ENCODE measurements around the gene SCAMP2. TPM values are rescaled to one million over a fixed set of nuclear protein-coding genes. Genes with fewer than 3 reads are reported as not detected.

Gene SCAMP2
- total RNA-seq, 1 donor from 2014 or later, result 32.5 TPM

DNA sequence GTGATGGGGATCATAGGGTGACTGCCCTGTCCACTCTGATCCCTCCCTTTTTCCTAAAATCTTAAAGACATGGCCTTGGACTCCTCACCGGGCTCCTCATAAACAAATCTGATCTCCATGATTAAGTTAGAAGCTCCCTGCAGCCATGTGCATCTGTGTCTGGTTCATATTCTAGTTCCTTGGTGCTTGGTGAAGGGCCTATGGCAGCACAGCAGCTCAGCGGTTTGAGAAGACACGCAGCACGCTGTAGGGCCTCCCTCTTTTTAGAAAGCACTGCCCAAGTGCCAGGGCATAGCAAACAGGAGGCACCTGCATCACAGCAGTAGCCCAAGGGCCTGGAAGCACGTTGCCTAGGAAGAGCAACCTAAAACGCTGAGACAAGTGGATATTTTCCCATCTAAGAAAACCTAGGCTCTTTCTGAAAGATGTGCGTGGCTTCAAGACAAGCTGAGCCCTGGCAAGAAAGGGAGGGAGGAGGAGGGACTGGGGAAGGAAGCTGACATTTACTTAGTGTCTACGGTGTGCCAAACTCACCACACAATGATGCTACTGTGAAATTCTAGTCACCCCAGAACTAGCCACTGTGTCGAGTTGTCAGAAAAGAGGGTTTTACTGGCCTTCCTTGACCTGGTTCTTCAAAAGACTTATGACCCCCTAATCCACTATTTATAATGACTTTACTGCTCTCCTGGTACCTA lies 15.3 kb downstream of the SCAMP2 start:
- no peak for DNase-seq

DNA sequence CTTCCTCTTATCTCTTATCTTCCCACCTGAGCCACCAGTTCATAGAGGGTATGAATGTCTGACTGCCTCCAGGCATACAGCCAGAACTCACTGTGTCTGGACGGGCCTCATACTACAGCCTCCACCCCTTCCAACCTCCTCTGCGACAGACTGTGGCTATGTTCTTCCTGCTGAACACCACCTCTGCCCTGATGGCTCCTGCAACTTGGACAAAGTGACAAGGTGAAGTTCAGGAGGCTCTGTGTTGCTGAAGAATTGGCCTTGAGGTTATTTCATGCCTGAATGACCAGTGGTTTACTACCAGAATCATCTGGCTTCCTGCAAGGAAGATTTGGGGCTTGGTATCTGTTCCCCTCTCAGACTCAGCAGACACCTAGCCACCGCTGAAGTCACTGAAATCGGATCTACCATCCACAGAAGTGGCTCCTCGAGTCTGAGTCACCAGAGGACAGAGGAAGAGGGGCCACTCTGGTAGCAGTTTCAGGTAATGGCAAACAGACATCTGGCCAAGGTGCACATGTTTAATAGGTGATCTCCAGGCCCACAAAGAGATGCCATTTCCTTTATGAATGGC lies 16.0 kb downstream of the SCAMP2 start:
- DNase-seq, result no peak

DNA sequence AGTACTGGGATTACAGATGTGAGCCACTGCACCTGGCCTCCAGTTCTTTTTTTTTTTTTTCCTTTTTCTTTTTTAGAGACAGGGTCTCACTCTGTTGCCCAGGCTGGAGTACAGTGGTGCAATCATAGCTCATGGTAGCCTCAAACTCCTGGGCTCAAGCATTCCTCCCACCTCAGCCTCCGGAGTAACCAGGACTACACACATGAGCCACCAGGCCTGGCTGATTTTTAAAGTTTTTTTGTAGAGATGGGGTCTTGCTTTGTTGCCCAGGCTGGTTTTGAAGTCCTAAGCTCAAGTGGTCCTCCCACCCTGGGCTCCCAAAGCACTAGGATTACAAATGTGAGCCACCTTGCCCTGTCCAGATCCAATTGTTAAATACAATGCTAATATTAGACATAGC lies 16.6 kb downstream of the SCAMP2 start:
- DNase-seq, result no peak

DNA sequence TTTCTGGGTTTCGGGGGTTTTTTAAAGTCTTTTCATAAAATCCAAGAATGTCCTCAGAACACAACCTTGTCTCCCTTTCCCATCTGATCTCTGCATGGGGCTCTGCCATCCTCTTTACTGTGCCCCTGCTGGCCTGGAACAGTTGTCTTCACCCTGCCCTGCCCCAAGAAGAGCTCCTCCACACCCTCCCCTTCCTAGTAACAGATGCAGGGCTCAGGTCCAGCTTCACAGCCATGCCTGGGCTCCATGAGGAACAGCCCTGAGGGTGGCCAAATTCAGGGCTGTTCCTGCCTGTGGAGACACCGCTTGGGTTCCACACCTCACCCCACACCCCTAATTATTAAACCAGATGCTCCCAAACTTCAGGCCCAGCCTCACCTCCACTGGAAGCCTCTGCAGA lies 17.3 kb downstream of the SCAMP2 start:
- DNase-seq, result no peak

DNA sequence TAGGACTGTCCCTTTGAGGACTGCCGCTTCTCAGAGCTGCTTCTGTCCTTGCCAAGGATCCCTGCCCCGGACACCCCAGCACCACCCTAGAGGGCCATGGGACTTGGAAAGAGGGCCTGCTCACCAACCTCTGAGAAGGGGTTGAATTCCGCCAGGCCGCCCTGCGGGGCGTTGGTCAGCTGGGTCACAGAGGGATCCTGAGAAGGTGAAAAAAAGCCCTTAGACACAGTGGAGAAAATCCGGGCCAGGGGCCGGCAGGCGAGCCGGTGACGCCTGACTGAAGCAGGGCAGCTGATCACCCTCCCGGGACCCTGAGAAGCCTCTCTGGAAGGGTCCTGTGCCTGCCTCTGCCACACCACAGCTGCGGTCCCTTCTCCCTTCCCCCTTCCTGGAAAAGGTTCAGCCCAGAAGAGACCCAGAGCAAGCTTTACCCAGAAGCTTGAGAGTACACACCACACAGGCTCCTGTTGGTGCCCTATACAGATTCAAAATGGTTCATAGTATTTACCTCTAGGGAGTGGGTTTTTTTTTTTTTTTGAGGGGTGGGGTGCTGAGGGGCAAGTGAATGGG lies 18.6 kb downstream of the SCAMP2 start:
- no peak for DNase-seq

DNA sequence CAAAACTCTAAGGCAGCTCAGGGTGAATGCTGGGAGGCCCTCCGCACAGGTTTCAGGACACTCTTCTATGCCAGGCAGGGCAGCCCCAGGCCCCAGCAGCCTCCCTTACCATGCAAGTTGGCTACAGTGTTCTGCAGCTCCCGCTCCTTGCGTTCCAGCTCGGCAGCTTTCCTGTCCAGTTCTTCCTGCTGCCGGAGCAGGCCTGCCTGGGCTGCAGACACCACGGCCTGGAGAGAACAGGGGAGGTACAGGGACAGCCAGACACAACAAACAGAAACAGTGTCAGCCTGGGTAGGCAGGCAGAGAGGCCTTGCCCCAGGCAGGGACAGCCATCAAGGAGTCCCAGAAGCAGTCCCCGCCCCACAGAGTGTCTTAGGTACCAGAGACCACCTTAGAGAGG lies 21.2 kb downstream of the SCAMP2 start:
- no peak for DNase-seq

DNA sequence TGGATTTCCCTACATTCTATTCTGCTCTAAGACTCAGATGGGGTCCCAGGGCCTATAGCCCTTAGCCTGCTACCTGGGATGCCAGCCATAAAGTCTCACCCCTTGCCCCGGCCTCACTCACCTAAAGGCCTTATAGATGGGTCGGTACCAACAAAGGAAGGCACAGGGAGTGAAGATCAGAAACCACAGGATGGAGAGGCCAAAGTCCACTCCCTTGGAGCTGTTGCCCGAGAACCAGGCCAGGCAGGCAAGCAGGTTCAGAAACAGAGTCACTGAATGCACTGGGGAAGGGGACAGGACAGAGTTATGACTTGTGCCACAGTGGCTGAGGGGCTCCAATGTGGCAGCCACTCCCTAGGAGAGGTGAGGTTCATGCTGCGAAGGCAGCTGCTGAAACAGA lies 22.8 kb downstream of the SCAMP2 start:
- no peak for DNase-seq

DNA sequence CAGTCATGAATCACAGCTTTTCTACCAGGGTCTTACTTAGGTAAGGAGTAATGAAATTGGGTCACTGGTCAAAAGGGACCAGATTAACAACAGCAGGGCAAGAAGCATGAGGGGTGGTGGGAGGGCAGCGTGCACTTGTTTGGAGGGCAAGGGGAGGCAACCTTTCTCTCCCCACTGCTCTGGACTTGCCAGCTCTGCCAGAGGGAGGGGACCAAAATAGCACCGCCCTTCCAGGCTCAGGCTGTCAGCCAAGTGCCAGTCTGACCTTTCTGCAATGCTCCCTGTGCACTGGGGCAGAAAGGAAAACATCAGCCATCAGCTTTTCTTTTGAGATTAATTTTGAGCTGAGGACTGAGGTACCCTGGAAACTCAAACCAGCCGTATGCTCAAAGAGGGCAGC lies 25.7 kb downstream of the SCAMP2 start:
- no peak for DNase-seq

DNA sequence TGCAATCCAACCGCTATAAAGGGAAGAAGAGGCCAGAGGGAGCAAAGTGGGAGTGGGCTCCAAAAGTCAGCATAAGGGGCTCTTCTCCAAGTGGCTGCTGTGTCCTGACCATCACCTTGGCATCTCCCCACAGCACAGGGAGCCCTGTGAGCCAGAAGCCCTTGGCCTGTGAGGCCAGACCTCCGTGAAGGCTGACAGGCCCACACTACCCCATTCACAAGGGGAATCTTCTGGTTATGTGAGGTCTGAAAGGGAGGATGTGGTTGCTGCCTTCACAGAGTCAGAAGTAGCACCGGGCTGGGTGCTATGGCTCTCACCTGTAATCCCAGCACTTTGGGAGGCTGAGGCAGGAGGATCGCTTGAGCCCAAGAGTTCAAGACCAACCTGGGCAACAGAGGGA lies 27.6 kb downstream of the SCAMP2 start:
- DNase-seq, result no peak

DNA sequence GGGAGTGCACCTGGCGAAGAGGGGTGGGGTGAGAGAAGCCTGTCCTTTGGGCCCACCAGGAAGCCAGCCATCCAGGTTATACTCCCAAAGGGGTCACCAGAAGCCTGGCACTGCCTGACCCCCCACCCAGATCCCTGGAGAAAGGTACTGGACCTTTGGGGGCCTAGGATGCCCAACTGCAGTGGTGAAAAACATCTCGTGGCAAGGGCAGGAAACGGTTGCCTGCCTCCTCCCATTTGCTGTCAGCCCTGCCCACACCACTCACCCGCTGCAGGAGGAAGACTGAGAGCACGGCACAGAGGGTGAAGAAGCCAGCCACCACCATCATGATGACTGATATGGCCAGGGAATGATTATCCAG lies 28.0 kb downstream of the SCAMP2 start:
- DNase-seq, result no peak

DNA sequence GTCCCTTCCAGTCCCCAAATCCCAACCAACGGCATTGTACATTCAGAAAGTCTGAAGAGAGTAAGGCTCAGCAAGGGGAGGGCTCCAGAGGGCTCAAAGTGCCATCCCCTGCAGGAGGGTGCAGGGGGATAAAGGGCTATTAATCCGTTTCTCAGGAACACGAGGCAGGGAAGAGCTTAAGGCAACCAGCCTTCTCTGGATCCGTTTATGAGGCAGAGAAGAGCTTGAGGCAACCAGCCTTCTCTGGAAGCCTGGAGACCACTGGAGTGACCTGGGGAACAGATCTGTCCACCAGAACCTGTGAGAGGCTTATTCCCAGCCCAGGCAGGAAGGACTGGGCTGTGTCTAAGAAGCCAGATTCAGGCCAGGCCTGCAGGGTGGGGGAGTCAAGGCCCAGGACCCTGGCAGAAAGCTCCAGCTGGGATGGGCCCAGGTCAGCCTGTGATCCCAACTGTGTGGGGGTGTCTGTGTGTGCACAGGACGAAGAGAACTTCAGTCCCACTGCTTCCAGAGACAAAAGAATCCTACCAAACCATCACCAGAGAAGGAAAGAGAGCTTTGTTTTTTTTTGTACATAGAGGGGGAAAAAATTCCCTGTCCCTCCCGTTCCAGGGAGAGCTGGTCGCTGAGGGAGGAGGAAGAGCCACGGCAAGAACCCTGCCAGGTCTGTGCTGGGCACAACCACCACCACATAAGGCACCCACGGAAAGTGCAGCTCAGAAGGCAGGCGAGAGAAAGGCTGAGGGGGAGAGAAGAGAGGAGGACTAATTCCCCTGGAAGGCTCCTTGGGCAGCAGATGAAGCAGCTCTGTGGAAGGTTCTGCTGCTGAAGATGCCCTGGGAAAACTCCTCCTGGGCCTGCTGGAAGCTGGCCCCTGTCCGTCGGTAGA lies 28.6 kb downstream of the SCAMP2 start:
- DNase-seq, result no peak

DNA sequence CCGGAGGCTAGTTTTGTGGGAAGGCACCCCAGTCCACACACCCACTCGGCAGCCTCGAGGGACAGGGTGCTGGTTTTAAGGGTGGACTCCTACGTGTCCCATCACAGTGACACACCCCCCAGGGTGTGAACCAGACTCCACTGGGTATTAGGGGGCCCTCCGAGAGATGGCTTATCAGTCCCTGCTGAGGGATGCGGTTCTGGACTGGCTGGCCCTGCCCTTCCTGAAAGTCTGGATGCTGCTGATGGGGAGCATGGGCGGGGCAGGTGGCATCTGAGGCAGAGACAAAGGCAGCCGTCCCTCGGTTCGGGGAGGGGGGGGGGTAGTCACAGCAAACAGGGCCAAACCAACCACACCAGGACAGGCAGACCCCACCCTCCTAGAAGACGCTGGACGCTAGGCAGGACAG lies 29.3 kb downstream of the SCAMP2 start:
- no peak for DNase-seq

DNA sequence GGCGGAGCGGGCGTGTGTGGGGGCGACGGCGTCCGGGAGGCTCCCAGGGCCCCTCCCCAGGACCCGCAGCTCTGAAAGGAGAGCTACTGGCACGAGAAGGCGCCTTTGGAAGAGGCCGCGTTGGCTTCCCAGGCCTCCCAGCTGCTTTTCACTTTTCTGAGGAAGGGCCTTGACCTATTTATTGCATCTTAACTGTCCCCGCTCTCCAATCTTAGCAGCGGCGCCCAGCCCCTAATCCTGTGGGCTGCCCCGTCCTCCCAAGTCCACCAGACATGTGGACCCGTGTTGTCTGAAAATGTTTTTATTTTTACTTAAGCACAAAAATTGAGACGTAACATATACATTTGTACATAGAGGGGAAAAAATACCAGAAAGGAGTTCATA lies 29.7 kb downstream of the SCAMP2 start:
- DNase-seq, result no peak

DNA sequence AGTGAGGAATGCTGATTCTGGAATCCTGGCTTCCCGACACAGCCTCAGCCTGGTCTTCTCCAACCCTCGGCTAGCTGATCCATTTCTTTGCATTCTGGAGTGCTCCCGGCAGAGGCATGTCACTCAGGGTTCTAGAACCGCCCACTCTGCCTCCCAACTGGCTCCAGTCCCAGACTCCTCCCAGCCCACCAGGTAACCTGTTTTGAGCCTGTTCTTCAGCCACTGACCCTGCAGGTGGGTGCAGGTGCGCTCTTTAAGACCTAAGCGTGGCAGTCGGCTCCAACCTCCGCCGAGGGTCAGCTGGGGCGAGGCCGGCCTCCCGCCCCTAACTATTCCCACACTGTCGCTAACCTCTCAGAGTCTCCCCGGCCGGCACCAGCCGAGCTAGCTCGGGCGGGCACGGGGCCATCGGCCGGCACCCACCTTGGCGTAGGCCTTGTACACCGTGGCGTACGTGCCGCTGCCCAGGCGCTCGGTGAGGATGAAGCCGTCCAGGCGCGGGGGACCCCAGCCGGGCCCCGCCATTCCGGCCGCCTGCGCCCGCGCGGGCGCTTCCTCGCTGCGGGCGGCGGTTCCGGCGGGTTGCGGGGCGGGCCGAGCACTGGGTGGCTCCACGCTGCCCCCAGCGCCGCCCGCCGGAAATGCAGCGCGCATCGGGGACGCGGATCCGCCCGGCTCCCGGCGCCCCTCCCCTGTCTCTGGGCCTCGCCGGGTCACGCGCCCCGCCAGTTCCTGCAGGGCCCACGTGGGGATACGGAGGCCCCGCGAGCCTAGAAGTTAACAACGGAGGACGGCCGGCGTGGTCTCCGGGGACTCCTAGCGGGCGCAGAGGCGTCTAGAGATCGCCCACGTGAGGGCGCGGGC lies 30.4 kb downstream of the SCAMP2 start, which contains the start of gene ULK3:
ULK3 (minus strand) TSS at position 576 of the 864 bp plus-strand sequence; CDS start at position 525, 51 bp downstream.
- peak; percentile 89 for DNase-seq

DNA sequence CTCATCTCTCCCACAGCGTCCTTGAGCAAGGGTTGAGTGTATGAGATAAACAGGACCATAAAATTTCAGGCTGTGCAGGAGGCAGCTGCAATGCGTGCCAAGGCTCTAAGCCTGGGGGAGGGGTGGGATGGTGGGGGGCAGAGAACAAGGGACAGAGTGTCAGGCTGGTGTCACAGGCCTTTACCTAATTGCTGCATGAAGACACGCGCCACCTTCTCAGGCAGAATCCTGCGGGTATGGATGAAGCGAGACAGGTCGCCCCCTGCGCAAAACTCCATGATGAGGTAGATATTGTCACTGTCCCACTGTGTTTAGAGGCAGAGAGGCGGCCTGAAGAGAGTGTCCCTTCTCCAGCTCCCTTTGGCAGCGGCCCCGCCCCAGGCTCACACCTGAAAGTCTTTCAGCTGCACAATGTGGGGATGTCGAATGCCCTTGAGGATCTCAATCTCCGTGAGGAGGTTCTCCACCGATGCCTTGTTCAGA lies 31.2 kb downstream of the SCAMP2 start:
- DNase-seq, result no peak

DNA sequence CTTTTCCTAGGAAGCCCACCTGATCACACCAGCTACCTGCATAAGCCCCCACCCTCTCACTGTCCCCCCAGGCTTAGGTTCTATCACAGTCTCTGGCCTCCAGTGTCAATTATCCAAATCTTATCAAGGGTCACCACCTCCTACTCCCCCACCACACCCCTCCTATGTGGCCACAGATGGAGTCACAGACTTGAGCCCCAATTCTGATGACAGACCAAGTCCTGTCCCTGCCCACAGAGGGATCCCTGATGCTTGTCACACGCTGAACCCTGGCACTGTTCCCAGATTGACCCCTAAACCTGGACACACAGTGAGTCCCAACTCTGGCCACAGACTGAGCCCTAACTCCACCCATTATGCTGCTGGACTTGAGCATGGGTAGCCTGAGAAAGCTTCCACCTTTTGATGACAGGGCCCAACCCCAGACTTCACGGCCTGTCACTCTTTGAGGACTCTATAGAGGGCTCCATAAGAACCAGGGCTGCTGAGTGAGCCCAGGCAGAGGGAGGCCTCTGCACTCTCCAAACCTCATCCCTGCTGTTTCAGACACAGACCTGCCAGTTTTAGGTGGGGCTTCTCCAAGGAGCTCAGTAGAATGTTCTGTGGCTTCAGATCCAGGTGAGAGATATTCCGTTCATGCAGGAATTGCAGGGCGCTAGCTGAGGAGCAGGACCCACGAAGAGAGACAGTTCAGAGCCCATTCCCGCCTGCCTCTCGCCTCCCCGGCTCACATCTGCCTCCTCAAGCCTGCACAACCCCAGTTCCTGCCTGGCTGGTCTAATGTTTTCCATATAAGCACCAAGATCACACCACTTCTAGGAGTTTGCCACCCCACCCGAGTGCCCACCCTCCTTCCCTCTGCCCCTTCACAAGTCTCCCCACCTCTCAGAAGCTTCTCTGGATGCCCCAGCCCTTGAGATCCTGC lies 32.1 kb downstream of the SCAMP2 start:
- no peak for DNase-seq

DNA sequence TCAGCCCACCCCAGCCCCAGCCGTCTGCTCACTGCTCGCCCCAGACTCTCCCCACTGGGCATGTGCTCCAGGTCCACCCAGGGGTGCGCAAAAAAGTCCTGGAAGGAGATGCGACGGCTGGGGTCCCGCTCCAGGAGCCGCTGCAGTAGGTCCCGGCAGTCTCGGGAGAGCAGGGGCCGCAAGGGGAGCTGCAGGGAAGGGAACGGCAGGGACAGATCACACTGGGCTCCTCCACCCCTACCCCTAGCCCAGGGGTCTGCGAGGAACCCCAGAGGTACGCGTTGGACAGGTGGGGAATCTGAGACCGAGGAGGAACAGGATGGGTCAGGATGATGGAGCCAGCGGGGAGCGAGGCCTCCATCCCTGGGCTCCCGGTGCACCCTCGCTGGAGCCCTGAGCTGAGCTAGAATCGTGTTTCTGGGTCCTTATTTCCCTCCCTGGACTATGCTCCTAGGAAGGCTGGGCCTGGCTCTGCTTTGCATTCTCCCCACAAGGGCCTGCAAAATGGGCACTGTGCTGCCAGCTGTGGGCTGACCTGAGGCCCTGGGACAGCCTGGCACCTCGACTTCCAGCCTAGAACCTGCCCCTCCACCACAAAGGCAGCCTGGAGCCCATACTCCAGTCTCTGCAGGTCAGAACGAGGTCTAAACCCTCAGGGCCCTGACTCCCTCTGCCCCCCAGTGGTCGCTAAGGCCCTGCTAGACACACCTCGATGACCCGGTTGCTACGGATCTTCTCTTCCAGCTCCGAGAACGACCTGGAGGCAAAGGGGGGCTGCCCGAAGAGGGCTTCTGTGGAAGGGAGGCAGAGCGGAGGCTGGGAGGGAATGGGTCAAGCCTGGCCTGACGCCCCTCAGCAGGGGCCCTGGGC lies 33.4 kb downstream of the SCAMP2 start:
- DNase-seq, result no peak

DNA sequence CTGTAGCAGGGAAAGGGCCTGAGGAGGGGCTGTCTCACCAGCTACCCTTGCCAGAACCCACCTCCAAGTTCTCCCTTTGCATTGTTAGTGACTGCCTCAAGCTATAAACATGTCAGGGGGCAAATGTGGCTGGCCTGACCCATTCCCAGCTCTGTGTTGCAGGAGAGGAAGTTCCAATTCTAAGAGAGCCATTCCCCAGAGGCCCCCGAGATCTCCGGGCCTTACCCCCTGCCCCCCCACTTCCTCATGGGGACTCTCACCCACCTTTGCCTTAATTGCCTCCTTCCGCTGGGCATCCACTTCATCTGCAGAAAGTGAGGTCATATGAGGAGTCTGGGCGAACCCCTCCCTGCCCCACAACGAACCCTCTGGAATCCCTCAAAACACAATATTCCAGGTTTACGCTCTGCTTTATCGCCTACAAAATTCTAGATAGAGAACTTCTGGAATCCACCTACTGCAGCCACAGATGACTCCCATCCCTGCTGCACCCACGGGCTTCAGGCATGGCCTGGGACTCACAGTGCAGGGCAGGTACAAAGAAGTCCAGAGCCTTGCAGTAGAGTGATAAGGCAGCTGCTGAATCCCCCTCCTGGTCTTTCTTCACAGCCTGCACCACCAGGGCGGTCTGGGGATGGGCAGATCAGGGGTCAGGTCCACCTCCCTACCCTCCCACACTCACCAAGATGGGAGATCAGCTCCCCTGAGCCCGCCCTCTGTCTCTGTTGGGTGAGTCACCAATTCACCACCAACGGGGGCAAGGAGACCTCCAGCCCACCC lies 34.2 kb downstream of the SCAMP2 start:
- DNase-seq, result no peak

DNA sequence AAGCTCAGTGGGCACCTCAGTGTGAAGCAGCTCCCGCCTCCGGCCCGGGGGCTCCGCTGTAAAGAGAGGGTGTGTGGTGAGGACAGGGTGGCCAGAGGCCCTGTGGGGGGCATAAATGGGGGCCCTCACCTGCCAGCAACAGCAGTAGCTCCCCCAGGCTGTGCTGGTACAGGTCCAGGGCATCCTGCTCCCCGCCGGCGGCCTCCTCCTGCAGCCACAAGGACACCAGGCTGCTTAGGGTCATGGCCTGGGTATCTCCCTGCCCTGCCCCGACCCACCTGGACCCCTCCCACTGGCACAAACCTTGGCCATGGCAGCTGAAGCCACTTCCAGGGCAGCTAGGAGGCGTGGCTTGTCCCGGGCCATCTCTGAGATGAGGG lies 35.0 kb downstream of the SCAMP2 start:
- no peak for DNase-seq

Data from dermis blood vessel endothelial cell (primary cell).